HG03097 (cell line): Measurements from ENCODE around the gene SMCO2.
"Not testable (repeated sequence)": the region's sequence is repeated elsewhere in the genome, so short reads cannot be mapped to it uniquely, and the experiment has no call there.

ENCODE experiments used
- ATAC-seq: cut with Tn5 transposase; IDR thresholded peaks from one replicate; pipeline ENCODE4 v1.9.1; 2021; ENCODE audit not compliant: unreplicated experiment, low FRiP score

Gene SMCO2

DNA sequence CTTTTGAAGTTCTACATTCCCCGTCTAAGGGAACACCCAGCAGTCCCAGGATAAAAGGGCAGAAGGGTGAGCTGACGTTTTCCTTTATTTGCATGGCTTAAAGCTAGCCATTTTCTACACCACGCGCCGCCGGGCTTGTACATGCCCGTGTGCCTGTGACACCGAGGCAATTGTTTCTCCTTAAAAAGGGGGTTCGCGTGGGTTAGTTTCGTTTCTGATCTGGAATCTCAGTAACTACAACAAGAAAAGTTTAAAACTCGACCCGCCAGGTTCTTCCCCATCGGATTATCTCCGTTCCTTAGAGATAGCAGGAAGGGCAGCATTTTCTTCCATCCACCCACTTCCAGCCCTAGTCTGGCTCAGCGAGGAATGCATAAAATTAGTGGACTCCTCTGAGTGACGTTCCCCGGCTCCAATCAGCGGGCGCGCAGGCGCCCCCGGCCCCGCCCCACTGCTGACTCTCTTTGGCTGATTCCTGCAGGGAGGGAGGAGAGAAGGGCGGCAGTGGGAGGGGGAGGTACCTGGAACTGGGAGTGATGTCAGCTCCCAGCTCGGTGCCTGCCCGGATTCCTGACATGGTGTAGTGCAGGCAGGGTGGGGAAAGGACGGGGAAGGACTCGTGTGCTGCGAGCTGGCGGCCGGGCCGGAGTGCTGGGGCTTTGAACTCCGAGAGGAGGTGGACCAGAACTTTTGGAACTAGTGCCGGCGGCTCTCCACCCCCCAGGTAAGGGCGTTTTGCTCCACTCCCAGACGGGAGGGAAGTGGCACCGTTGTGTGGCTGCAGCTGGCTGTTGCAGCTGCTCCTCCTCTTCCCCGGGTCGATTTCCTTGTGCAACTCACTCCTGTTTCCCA, 77.3 kb downstream of the SMCO2 start, which contains the start of gene PPFIBP1:
TSS of gene PPFIBP1 (plus strand) at position 565 of the 852 bp plus-strand sequence. CDS start 109,191 bp downstream, outside the sequence.
- peak; percentile 88 for ATAC-seq

DNA sequence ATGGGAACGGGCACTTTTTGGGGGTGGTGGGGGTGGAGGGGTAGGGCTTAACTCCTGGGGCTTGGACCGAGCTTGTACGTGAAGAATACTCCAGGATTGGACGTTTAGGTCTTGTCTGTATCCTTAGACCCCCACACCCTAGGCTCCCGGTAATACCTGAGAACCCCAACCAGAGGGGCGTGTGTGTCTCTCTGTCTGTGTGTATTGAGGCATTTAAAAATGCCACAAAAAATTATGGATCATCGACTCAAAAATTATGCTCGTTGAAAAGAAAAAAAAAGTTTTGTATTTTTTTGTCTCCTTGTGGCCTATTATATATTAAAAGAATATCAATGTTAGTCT, 77.9 kb downstream of the SMCO2 start:
- no peak for ATAC-seq

DNA sequence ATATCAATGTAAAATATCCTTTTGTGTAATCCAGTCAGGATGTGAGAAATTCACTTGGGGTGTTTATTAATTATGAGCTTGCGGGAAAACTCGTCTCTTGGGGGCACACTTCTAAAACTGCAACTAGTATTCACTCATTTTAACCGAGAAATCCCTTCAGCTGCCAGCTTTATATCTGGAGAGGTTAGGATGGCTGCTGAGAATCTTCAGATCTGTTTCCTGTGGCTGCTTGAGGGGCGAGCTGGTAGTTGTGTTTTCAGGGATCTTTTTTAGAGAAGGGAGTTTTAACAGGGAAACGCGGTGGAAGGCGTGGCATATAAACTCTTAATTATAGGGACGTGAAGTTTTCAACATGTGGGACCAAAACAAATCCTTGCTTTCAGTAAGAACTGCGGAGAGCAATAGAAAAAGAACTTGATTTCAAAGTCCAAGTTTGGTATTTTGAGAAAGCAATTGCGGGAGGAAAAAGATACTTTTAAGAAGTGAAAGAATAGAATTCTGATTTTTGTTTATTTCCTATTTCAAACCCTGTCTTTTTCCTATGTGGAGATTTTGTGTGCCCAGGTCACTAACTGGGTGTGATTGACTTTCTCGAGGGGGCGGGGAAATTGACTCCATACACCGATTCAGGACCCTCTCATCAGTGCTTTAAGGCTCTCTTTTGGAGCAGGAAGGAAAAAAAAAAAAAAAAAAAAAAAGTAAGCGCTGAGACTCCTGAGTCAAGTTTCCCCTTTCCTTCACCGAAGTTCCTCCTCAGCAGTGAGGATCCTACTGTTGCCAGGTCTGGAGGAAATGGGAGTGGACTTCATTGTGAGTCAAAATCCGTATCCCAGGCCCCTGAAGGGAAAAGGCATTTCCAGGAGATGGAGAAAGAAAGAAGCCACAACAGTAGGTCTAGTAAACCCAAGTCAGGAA, 78.6 kb downstream of the SMCO2 start:
- no peak for ATAC-seq

- ATAC-seq: no peak
Measured at GRCh38 chr12:27527512-27527911, 81.0 kb downstream of the SMCO2 start.

- ATAC-seq: no peak
Measured at GRCh38 chr12:27528788-27529187, 82.3 kb downstream of the SMCO2 start.

DNA sequence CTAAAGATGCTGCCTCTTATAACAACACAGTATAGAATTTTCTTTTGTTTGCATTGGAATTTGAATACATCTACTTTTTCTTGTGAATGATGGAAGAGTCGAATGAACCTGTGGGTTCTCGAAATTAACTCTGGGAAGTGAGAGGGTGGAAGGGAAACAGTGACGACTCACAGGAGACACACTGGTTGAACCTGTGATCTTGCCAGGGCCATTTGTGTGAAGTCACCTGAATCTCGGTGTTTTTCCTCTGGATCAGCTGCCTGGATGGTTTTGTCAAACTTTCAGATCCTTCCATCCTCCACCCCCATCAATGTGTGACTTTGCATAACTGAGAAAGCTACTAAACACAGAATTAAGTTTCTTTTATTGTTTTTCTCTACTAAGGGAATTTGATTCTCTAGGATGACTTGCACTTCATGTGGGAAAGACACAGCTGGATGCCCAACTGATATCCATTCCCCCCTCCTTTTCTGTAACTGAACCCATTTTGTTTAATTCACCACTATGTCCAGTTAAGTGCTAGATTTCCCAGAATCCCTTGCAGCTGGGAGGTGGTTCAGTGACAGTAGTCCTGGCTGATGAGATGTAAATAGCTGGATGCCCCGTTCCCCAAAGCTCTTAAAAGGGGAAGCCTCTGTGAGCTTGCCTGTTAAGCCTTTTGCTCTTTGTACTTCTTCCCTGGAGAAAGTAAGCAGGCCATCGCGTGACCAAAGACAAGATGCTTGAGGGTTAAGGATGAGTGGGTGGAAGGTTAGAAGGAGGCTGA, 83.8 kb downstream of the SMCO2 start:
- no peak for ATAC-seq

GRCh38 chr12:27531896-27532295, 85.4 kb downstream of the SMCO2 start:
- ATAC-seq: no peak

GRCh38 chr12:27534060-27534764, 87.7 kb downstream of the SMCO2 start:
- ATAC-seq: peak; percentile 56

- ATAC-seq: peak; percentile 6
Measured at GRCh38 chr12:27534765-27535161, 88.2 kb downstream of the SMCO2 start.

GRCh38 chr12:27535318-27535717, 88.8 kb downstream of the SMCO2 start:
- ATAC-seq: no peak

DNA sequence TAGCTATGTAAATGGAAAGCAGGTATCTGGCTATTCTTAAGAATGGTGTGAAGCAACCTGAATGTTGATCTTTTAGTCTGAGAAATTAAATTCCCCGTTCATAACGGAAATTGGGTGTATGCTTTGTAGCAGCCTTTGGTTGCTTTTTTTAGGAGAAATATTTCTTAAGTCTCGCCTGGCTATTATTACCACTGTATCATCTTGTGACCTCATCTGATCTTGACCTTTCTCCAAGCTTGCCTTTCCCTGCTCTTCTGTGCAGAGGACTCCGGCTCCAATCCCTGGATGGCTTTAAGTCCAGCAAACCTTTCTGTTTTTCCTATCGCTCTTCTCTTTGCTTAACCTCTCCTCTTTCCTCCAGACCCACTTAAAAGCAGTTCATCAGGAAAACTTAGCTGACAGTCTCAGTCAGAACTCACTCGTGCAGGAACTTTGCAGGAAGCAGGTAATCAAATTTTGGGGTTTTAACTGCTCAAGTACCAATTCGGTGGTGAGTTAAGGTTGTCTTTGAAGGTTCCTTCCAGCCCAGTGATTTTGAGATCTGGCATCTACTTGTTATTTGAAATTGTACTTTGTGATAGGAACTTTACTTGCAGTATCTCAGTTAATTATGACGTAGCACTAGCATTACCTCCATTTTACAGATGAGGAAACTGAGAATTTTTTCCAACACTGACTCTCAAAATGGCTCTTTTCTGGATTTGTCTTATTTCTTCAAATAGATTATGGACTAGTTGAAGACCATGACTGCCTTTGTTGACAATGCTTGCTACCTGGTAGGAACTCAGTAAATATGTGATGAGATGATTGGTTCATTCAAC, 91.5 kb downstream of the SMCO2 start:
- no peak for ATAC-seq

DNA sequence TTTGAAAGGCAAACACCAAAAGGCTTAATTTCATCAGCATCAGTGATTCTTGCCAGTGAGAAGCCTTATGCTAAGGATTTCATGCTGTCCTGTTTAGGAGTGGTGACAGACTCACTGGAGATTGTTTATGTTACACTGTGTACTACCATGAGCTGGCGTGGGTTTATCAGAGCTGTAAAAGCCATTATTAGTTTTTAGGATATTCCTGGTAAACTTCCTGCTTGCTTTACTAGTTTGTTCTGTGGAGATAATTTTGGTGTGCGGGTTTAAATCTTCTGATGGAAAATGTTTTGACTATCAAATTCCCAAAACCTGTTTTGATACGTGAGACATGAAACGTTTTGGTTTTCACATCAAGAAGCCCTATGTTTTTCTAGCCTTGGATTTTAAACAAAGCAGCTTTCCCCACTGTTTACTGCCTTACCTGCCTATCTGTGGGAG, 92.7 kb downstream of the SMCO2 start:
- no peak for ATAC-seq

DNA sequence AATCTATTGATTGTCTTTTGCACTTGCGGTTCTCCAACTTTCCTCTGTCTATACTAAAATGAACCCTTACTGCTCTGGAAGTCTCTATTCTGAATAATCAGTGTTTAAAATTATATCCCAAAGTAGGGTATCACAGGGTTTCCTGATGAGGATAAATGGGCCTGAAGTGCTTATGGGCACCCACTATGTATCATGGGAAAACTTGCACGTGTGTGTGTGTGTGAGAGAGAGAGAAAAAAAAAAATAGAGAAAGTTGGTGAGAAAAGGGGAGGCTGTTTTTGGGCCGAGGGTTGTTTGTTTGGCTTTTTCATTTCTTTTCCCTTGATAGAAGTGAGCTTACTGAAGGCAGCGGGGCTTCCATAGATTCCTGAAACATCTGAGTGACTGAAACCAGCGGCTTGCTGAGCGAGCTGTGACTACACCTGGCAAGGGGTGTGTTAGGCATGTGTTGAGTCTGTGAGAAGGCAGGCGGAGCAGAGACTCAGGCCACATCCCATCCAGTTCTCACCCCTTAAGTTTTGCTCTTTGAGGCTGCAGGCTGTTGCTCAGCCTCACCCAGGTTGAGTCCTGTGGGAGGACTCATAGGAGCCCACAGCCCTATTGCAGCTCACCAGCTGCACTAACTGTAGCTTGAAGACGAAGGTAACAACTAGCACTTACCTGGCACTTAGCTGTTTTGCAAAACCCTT, 94.6 kb downstream of the SMCO2 start:
- ATAC-seq: no peak

DNA sequence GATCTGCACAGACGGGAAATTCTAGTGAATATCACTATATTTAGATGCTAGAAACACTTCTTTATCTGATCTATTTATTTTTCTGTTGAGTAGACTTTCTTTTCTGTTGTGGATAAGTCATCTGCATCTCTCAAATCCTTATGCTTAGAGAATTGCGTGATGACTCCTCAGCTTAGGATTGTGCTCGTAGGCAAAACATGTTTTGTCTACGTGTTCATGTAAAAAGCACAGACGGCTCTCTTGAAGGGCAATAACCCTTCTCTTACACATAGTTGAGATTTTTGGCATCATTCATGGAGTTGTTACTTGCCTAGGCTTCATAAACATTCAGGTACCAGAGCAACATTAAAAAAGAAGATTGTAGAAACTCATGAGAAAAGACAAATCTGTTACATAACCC, 96.1 kb downstream of the SMCO2 start:
- no peak for ATAC-seq

- not testable (repeated sequence) for ATAC-seq
Measured at GRCh38 chr12:27544858-27545257, 98.3 kb downstream of the SMCO2 start.

DNA sequence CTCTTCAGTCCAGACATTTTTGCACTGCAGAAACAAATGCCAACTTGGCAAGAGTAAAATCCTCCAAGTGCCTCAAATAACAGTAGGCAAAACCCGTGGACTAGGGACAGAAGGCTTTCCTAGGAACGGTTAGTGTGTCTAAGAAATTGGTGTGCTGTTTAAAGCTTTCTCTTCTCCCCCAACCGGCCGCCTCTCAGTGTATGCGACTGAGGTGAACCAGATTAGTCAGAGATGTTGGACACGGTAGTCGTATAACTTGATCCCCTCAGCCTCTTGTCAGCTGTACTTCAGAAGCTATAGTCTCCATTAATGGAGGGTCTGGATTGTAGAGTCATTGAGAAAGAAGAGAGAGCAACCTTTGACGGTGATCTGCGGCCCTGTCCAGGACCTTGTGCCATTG, 99.1 kb downstream of the SMCO2 start:
- ATAC-seq: no peak

GRCh38 chr12:27547592-27547991, 101.1 kb downstream of the SMCO2 start:
- ATAC-seq: no peak

DNA sequence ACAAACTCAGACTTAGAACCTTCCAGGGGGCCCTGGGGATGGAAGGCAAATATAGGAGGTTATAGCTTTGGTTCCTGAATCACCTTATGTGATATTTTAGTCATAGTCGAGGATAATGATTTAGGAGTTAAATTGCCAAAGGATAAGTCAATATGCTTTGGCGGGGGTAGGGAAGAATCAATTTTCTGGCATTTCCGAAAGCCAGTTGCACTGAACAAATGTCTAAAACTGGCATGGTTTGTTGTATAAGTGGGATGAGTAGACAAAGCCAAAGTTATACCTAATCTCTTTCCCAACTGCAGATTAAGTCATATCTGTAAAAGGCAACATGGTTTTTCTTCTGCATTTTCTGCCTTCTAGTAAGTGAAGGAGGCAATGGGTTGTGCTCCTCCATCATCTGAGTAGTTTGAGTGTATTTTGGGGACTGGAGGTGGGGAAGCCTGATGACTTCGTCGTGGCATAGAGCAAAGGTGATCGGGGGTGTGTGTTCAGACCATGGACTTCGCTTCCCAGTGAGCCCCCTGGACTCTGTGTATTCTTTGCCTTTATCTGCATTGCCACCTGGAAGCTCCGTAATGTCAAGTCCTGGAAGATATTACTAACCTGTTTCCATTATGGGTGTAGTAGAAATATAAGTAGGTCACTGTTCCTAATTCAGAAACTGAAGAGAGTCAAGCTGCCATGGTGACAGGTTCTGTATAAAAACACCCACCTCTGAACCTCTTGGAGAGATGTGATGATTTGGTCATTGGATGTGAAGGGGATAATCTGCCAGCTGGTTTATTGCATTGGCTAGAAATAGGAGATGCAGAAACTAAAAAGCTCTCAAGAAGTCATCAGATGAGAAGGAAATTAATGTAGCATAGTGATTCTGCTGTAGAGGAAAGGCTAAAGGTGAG, 102.0 kb downstream of the SMCO2 start:
- no peak for ATAC-seq
